H1 (cell line): ENCODE results near the gene ZNF24. TPM values are rescaled to one million over a fixed set of nuclear protein-coding genes. Genes with fewer than 3 reads are reported as not detected.

Source experiments
- CBX5 ChIP-seq: fragments of 300-800, 300-1000 bp; sonication (generic); IDR thresholded peaks from 2 replicates; pipeline ENCODE4 v1.7.1; 2016; ENCODE audit warnings: antibody characterized with exemption, low read length, low read depth
- CEBPB ChIP-seq: IDR thresholded peaks from 2 replicates; pipeline ENCODE4 v1.6.1; 2012; ENCODE audit warnings: low read depth, low read length
- EGR1 ChIP-seq: IDR thresholded peaks from 2 replicates; pipeline ENCODE4 v1.6.1; 2011; ENCODE audit warnings: low read depth, low read length, borderline replicate concordance
- EP300 ChIP-seq, 2 experiments: IDR thresholded peaks; 1 replicate in 1 of 2; 2 replicates in 1 of 2; pipeline ENCODE4 v1.6.1; 2011 to 2012; ENCODE audit warnings: low read depth in 2 of 2, low read length in 2 of 2, mild to moderate bottlenecking in 2 of 2, borderline replicate concordance in 1 of 2, inconsistent platforms in 1 of 2, moderate library complexity in 1 of 2
- KDM4A ChIP-seq: IDR thresholded peaks from one replicate; pipeline ENCODE4 v1.7.1; 2012; ENCODE audit warnings: low read depth, mild to moderate bottlenecking, moderate library complexity, low read length, inconsistent platforms; ENCODE audit not compliant: severe bottlenecking
- RAD21 ChIP-seq, 2 experiments: IDR thresholded peaks in 1 of 2; conservative IDR thresholded peaks in 1 of 2; 2 replicates each; pipeline ENCODE4 v1.6.1; 2011; ENCODE audit warnings: low read depth in 2 of 2, low read length in 2 of 2, improper control_type of control experiment in 1 of 2, inconsistent platforms in 1 of 2, mild to moderate bottlenecking in 1 of 2, moderate library complexity in 1 of 2
- RNF2 ChIP-seq: fragments of 200-900, 300-1000 bp; sonication (generic); IDR thresholded peaks from 2 replicates; pipeline ENCODE4 v1.7.1; 2016; ENCODE audit warnings: borderline replicate concordance, low read depth, mild to moderate bottlenecking, antibody characterized with exemption, low read length; ENCODE audit not compliant: poor library complexity, severe bottlenecking; ENCODE audit errors: missing control alignments
- SAP30 ChIP-seq: fragments of 300-600 bp; sonication (generic); IDR thresholded peaks from 2 replicates; pipeline ENCODE4 v1.7.1; 2012; ENCODE audit warnings: low read length, moderate library complexity, mild to moderate bottlenecking, inconsistent platforms; ENCODE audit not compliant: insufficient read depth, insufficient replicate concordance
- SIN3A ChIP-seq, 2 experiments: IDR thresholded peaks in 1 of 2; conservative IDR thresholded peaks in 1 of 2; 2 replicates each; pipeline ENCODE4 v1.6.1; 2011 to 2012; ENCODE audit warnings: low read length in 2 of 2, improper control_type of control experiment in 1 of 2, low read depth in 1 of 2, mild to moderate bottlenecking in 1 of 2
- polyA plus RNA-seq, 7 experiments: library from polyadenylated mRNA; depleted of rRNA in 3 of 7; stranded (reverse) in 5 of 7; unstranded in 2 of 7; fragments of >200 nt in 5 of 7; fragments of 200-250 nt in 2 of 7; gene quantifications; 1 replicate in 5 of 7; 2 replicates in 1 of 7; 4 replicates in 1 of 7; pipeline versions ENCODE4 v1.2.1 to v1.2.3, GENCODE V29; 2011 to 2013; ENCODE audit warnings: missing spikeins in 2 of 7, mixed read lengths in 2 of 7
- total RNA-seq: library from RNA; stranded (reverse); fragmentation: NEBNext Ultra II Directional; extraction: Animal tissue kit (Norgen Biotek cat#: 25700); gene quantifications from 2 replicates; pipeline ENCODE4 v1.2.1, GENCODE V29; 2021

Gene ZNF24
- total and polyA plus RNA-seq, 2 of the 8 experiments (the other 6 are each of a cell fraction or from before 2014, with no cell fraction given), result 12.5 to 56.9 TPM

GRCh38 chr18:35348001-35348400 lies 3.8 kb upstream of the ZNF24 start (continued):
- TF ChIP-seq KDM4A, result no peak
- no peak for TF ChIP-seq EP300 (IDR thresholded peaks at IDR 0.05; ENCODE audit: borderline replicate concordance in 1 of 2, low read depth in 2 of 2, low read length in 2 of 2)
- TF ChIP-seq CBX5, result no peak
- TF ChIP-seq SAP30, result no peak
- TF ChIP-seq CEBPB, result no peak
- no peak for TF ChIP-seq RNF2
- no peak for TF ChIP-seq RAD21 (IDR thresholded peaks at IDR 0.05 in 1 of 2, conservative IDR thresholded peaks at IDR 0.05 in 1 of 2; ENCODE audit: low read depth in 2 of 2, low read length in 2 of 2)
- no peak for TF ChIP-seq SIN3A (conservative IDR thresholded peaks at IDR 0.05 in 1 of 2, IDR thresholded peaks at IDR 0.05 in 1 of 2; ENCODE audit: low read depth in 1 of 2, low read length in 2 of 2)
- TF ChIP-seq EGR1, result no peak
